ENCODE measurements around the gene ALG9.

ALG9 gene

DNA sequence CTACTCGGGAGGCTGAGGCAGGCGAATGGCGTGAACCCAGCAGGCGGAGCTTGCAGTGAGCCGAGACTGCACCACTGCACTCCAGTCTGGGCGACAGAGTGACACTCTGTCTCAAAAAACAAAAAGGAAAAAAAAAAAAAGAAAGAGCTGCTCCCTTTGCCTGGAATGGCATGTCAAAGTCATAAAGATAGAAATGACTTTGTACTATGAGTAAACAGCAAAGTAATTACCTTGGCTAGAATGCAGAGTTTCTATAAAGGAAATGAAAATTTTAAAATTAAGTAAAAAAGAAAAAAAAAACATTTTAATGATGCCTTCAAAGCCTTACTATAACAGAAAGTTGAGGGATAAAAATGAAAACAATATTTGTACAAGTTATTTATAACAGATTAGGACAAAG, 115.3 kb downstream of the ALG9 start:
- H3K27ac ChIP-seq, result no peak overlapping the region
- intact Hi-C loops (cut with DNase I; ENCODE audit: low total_unique reads), result no loop called here
- no peak overlapping the region for H3K4me3 ChIP-seq
- no peaks in the 10 kb centered on the region for H3K4me1 ChIP-seq
- H3K9me3 ChIP-seq, result no peaks in the 10 kb centered on the region
- no peak for DNase-seq
- TF ChIP-seq, protein P1, sequence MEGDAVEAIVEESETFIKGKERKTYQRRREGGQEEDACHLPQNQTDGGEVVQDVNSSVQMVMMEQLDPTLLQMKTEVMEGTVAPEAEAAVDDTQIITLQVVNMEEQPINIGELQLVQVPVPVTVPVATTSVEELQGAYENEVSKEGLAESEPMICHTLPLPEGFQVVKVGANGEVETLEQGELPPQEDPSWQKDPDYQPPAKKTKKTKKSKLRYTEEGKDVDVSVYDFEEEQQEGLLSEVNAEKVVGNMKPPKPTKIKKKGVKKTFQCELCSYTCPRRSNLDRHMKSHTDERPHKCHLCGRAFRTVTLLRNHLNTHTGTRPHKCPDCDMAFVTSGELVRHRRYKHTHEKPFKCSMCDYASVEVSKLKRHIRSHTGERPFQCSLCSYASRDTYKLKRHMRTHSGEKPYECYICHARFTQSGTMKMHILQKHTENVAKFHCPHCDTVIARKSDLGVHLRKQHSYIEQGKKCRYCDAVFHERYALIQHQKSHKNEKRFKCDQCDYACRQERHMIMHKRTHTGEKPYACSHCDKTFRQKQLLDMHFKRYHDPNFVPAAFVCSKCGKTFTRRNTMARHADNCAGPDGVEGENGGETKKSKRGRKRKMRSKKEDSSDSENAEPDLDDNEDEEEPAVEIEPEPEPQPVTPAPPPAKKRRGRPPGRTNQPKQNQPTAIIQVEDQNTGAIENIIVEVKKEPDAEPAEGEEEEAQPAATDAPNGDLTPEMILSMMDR (IDR thresholded peaks at IDR 0.05), result no peak
- peaks cover 76 to 93% (median 83%) of the 10 kb centered on the region in 3 donors for H3K36me3 ChIP-seq
- H3K27me3 ChIP-seq, result no peaks in the 10 kb centered on the region

DNA sequence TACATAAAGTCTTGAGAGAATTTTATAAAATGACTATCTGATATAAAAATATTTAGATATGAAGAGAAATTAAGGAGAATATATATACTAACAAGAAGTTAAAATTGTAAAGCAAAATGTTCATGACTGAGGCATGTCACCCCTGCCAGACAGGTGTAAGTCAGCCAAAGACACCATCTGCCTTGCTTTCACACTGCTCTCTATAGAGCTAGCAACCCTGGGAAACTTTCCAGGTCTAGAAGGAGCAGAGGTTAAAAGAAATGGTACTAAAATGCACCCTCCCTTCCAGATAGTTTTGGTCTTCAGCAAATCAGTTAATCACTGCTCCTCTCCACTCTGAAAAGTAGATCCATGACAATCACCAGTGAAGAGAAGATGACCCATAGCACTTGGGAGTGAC, 121.7 kb downstream of the ALG9 start:
- peaks cover 53 to 72% (median 56%) of the 10 kb centered on the region in 3 donors for H3K36me3 ChIP-seq
- H3K27ac ChIP-seq, result no peak overlapping the region
- H3K4me3 ChIP-seq, result no peak overlapping the region
- H3K9me3 ChIP-seq, result no peaks in the 10 kb centered on the region
- no peaks in the 10 kb centered on the region for H3K27me3 ChIP-seq
- peaks cover 0 to 23% (median 12%) of the 10 kb centered on the region in 4 donors for H3K4me1 ChIP-seq
- TF ChIP-seq, protein P1 (IDR thresholded peaks at IDR 0.05), result no peak
- no peak for DNase-seq
- intact Hi-C loops (cut with DNase I; ENCODE audit: low total_unique reads), result no loop called here

DNA sequence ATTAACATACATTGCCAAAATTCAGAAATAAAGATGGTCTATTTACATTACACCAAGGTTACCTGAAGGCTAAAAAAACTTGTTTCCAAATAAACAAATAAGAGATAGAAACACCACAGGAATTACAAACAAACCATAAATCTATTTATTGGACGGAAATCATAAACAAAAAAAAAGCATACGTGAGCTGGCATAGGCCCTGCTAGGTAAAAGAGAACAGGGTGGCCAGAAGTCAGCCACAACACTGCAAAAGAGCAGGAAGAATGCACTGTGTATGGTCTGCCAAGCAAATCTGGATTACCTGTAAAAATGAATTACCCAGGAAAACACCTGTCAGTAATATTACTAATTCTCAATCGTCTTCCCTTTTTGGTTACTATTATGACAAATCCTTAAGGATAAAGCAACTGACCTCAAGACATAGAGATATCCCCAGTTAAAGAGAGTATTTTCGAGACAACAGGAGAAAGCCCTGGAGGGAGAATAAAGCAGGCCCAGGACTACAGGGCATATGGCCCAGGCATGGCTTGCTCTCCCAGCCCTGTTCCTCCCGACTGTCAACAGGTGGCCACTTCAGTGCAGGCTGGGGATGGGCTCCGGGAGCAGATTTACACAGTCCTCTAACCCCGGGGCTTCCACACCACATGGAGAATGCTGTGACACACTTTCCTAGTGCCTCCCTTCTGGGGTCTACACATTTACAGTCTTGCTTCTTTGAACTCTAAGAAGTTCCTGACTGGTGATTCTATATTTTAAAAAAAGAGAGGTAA, 123.2 kb downstream of the ALG9 start:
- Histone ChIP-seq H3K27ac (peak overlapping the region; percentile 2 to 61), H3K36me3 (peaks cover 43 to 66% (median 48%) of the 10 kb centered on the region in 3 donors), H3K4me3 (no peak overlapping the region), H3K27me3 (no peaks in the 10 kb centered on the region), H3K9me3 (no peaks in the 10 kb centered on the region), H3K4me1 (peaks cover 0 to 31% (median 14%) of the 10 kb centered on the region in 4 donors)
- intact Hi-C loops (cut with DNase I; ENCODE audit: low total_unique reads), result no loop called here
- DNase-seq, result no peak
- TF ChIP-seq, protein P1 (IDR thresholded peaks at IDR 0.05), result no peak

DNA sequence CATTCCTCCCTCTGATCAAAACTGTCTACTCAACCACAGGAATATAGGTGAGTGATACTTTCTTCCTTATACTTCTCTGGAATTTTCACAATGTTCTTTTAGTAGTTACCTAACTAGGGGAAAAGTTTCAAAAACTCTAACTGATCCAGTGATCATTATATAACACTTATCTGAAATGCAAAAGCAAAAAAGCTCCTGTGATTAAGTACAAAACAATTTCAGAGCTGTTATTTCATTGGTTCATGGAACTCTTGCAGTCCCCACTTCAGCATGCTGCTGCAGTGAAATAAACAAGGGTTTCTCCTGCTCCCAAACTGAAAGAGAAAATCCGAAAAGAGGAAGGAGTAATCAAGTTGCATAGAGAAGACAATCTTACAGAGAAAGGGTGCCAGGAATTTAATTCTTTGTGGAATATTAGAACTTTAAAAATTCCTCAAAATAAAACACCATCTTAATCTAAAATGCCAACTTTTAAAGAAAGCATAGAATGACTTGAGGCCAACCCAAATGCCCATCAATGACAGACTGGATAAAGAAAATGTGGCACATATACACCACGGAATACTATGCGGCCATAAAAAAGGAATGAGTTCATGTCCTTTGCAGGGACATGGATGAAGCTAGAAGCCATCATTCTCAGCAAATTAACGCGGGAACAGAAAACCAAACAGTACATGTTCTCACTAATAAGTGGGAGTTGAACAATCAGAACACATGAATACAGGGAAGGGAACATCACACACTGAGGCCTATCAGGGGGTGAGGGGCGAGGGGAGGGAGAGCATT, 125.5 kb downstream of the ALG9 start:
- no peak for DNase-seq
- H3K4me3 ChIP-seq, result no peak overlapping the region
- intact Hi-C loops (cut with DNase I; ENCODE audit: low total_unique reads), result no loop called here
- H3K27me3 ChIP-seq, result no peaks in the 10 kb centered on the region
- H3K36me3 ChIP-seq, result peaks cover 41 to 67% (median 45%) of the 10 kb centered on the region in 3 donors
- peak overlapping the region; percentile 54 to 61 for H3K27ac ChIP-seq
- H3K9me3 ChIP-seq, result no peaks in the 10 kb centered on the region
- peaks cover 0 to 31% (median 14%) of the 10 kb centered on the region in 4 donors for H3K4me1 ChIP-seq
- TF ChIP-seq, protein P1 (IDR thresholded peaks at IDR 0.05), result no peak

DNA sequence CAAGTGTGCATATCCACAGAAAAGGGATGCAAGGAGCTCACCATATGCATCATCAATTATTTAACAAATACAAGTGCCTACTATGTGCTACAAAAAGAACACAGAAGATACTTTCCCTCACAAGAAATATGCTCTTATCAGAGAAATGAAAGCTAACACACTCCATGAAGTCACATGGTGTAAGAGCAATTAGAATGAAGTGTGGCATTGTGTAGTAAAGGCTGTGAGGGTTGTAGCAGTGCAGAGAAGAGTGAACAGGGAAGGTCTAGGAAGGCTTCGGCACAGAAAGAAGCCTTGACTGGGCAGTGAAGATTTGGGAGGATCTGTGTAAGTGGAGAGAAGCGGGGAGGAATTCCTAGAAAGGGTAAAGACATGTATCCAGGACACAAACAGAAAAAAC, 127.7 kb downstream of the ALG9 start:
- Histone ChIP-seq H3K9me3 (no peaks in the 10 kb centered on the region), H3K27me3 (no peaks in the 10 kb centered on the region), H3K4me1 (peaks cover 0 to 31% (median 14%) of the 10 kb centered on the region in 4 donors), H3K4me3 (no peak overlapping the region), H3K27ac (peak overlapping the region in 1 of 2 donors; percentile 61), H3K36me3 (peaks cover 21 to 56% (median 38%) of the 10 kb centered on the region in 3 donors)
- TF ChIP-seq, protein P1 (IDR thresholded peaks at IDR 0.05), result no peak
- intact Hi-C loops (cut with DNase I; ENCODE audit: low total_unique reads), result no loop called here
- DNase-seq, result no peak

All from tibial artery (tissue), 4 donors.